Activated CD4-positive, alpha-beta T cell treated with anti-CD3 and anti-CD28 coated beads for 4 hours (primary cell): ENCODE measurements around the gene CSTB.

ENCODE experiments used
- DNase-seq, 2 donors: peaks; one replicate each; pipeline ENCODE4 v3.0.0-alpha.2; 2020

CSTB gene

DNA sequence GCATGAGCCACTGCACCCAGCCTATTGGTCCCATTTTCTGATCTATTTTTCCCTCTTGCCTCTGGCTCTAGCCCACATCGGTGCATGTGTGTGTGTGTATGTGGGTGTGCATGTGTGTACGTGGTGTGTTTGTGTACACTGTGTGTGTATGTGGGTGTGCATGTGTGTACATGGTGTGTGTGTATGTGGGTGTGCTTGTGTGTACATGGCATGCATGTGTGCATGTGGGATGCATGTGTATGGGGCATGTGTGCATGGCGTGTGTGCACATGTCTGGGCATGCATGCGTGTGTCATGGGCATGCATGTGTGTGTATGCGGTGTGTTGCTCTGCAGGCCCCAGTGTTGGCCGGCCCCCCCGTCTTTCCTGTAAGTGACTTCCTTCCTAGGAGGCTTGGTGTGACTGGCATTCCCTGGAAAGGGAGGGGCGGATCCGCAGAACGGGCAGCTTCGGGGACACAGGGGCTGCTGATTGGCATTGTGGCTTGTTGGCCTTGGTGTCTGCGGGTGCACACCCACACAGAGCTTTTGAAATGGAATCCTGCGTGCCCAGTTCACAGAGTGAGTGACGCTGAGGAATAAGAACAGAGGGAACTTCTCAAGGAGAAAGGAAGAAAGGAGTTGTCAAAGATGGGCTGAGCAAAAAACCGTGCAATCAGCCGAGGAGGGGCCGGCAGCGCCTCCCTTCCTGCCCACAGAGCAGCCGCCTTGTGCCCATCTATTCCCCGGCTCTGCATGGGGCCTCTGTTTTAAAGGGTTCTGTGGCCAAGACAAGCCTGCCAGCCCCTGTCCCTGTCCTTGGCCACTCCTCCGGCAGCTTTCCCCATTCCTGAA, 49.2 kb downstream of the CSTB start:
- no peak for DNase-seq
